ENCODE results near the gene SPATA31C2. TPM values are rescaled to one million over a fixed set of nuclear protein-coding genes. Genes with fewer than 3 reads are reported as not detected.
"Not testable (repeated sequence)": the region's sequence is repeated elsewhere in the genome, so short reads cannot be mapped to it uniquely, and the experiment has no call there.

Gene SPATA31C2
- total and polyA plus RNA-seq, 12 donors, result not detected

GRCh38 chr9:88161144-88161543, 22.9 kb upstream of the SPATA31C2 start:
- intact Hi-C loops (cut with DNase I), result no loop called here
- Histone ChIP-seq H3K9me3 (replicated peaks in 1 of 3) (no peaks in the 10 kb centered on the region), H3K4me3 (no peak overlapping the region), H3K27me3 (peaks cover 10% of the 10 kb centered on the region), H3K4me1 (replicated peaks in 1 of 2) (no peaks in the 10 kb centered on the region), H3K36me3 (replicated peaks in 1 of 2) (no peaks in the 10 kb centered on the region), H3K27ac (no peak overlapping the region)
- WGBS, 4 donors, result 72 to 78% (median 77%) methylated on average over 6 of the region's 6 CpGs
- no peak for DNase-seq
- TF ChIP-seq CTCF (IDR thresholded peaks at IDR 0.05), result no peak
- TF ChIP-seq POLR2A (IDR thresholded peaks at IDR 0.05), result no peak

GRCh38 chr9:88143957-88144625, 5.8 kb upstream of the SPATA31C2 start:
- H3K27me3 ChIP-seq, result no peaks in the 10 kb centered on the region
- no peaks in the 10 kb centered on the region for H3K36me3 ChIP-seq (replicated peaks in 1 of 2)
- intact Hi-C loops (cut with DNase I), result no loop called here
- TF ChIP-seq CTCF (IDR thresholded peaks at IDR 0.05) (no peak), POLR2A (IDR thresholded peaks at IDR 0.05) (no peak)
- H3K4me3 ChIP-seq, result no peak overlapping the region
- no peak for DNase-seq
- H3K9me3 ChIP-seq (replicated peaks in 1 of 3), result no peaks in the 10 kb centered on the region
- H3K27ac ChIP-seq, result no peak overlapping the region
- 66 to 89% (median 86%) methylated on average over 6 of the region's 6 CpGs for whole genome bisulfite sequencing, 4 donors
- no peaks in the 10 kb centered on the region for H3K4me1 ChIP-seq (replicated peaks in 1 of 2)

DNA sequence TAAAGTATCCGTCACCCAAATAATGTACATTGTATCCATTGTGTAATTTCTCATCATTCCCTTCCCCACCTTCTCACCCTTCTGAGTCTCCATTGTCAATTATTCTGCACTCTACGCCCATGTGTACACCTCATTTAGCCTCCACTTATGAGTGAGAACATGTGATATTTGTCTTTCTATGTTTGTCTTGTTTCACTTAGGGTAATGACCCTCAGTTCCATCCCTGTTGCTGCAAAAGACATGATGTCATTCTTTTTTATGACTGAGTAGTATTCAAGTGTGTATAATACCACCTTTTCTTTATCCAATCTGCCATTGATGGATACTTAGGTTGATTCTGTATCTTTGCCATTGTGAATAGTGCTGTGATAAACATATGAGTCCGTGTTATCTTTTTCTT, 4.9 kb upstream of the SPATA31C2 start:
- H3K27ac ChIP-seq, result no peak overlapping the region
- DNase-seq, result no peak
- WGBS, 4 donors, result 80 to 93% (median 89%) methylated on average over 3 of the region's 3 CpGs
- H3K36me3 ChIP-seq (replicated peaks in 1 of 2), result no peaks in the 10 kb centered on the region
- no peaks in the 10 kb centered on the region for H3K27me3 ChIP-seq
- no peaks in the 10 kb centered on the region for H3K4me1 ChIP-seq (replicated peaks in 1 of 2)
- no peaks in the 10 kb centered on the region for H3K9me3 ChIP-seq (replicated peaks in 1 of 3)
- no peak overlapping the region for H3K4me3 ChIP-seq
- no peak for TF ChIP-seq POLR2A (IDR thresholded peaks at IDR 0.05)
- no peak for TF ChIP-seq CTCF (IDR thresholded peaks at IDR 0.05)
- intact Hi-C loops (cut with DNase I), result no loop called here

GRCh38 chr9:88133552-88133951, 4.7 kb downstream of the SPATA31C2 start:
- intact Hi-C loops (cut with DNase I); H3K4me3 ChIP-seq; H3K36me3 ChIP-seq (replicated peaks in 1 of 2); H3K27ac ChIP-seq; H3K4me1 ChIP-seq (replicated peaks in 1 of 2); DNase-seq; H3K27me3 ChIP-seq; H3K9me3 ChIP-seq (replicated peaks in 1 of 3): not testable (repeated sequence)
- 38 to 66% (median 46%) methylated on average over 9 to 12 of the region's 12 CpGs for WGBS, 4 donors

- WGBS, 4 donors, result 77 to 90% (median 81%) methylated on average over 3 to 9 of the region's 9 CpGs
Observed at GRCh38 chr9:88129556-88129955, 8.7 kb downstream of the SPATA31C2 start.

DNA sequence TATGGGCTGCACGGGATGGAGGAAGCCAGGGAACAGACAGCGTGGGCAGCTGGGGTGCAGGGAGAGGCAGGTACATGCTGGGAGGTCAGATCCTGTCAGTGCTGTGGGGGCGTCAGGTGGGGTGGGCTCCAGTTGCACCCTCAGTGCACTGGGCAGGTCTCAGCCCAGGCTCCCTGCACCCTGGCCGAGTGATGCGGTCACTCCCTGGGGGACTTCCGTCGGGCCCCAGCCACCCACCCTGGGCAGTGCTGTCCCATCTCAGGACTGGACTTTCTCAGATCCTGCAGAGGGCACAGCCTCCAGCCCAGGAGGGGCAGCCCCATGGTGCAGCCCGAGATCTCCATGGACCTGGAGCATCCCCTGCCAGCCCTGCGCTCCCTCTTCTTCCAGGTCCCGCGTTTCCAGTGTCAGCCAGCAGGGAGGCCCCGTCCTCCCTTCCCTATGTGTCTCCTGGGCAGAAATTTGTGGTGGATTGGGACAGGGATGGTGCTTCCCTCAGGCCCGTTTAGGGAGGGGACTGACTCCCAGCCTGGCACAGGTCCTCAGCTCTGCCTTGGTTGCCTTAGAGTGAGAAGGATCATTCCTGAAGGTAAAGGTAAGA, 10.5 kb downstream of the SPATA31C2 start:
- H3K4me3 ChIP-seq; H3K27ac ChIP-seq; intact Hi-C loops (cut with DNase I); H3K9me3 ChIP-seq (replicated peaks in 1 of 3); H3K36me3 ChIP-seq (replicated peaks in 1 of 2); DNase-seq; H3K27me3 ChIP-seq; H3K4me1 ChIP-seq (replicated peaks in 1 of 2): not testable (repeated sequence)
- WGBS, 4 donors, result 92 to 100% (median 95%) methylated on average over 4 to 13 of the region's 13 CpGs

More at GRCh38 chr9:88129556-88129955, 8.7 kb downstream of the SPATA31C2 start:
- H3K27ac ChIP-seq; H3K36me3 ChIP-seq (replicated peaks in 1 of 2); intact Hi-C loops (cut with DNase I); H3K4me3 ChIP-seq; H3K9me3 ChIP-seq (replicated peaks in 1 of 3); H3K4me1 ChIP-seq (replicated peaks in 1 of 2); H3K27me3 ChIP-seq; DNase-seq: not testable (repeated sequence)

GRCh38 chr9:88123413-88123812, 14.9 kb downstream of the SPATA31C2 start:
- H3K4me3 ChIP-seq; DNase-seq; H3K27ac ChIP-seq; H3K4me1 ChIP-seq (replicated peaks in 1 of 2); H3K27me3 ChIP-seq; H3K36me3 ChIP-seq (replicated peaks in 1 of 2); intact Hi-C loops (cut with DNase I); H3K9me3 ChIP-seq (replicated peaks in 1 of 3): not testable (repeated sequence)

DNA sequence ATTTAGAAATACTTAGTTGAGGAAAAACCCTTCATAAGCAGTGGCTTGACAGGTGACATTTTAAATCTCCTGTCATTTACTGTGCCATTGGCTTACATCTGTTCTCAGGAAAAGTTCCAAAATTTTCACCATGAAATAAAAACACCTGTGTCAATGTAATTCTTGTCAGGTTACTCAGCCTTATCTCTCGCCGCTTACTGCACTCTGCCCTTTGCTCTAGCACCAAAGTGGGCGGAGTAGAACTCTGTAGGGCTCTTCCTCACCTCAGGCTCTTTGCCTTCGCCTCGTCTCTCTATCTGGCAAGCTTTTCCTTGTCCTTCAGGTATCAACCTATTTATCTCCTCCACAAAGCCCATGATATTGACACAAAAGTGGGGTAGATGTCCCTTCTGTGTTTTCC, 20.2 kb downstream of the SPATA31C2 start:
- not testable (repeated sequence) for H3K4me3 ChIP-seq
- 74 to 84% (median 81%) methylated on average over 5 of the region's 5 CpGs for WGBS, 4 donors

More for the DNA sequence above, 20.2 kb downstream of the SPATA31C2 start:
- H3K27me3 ChIP-seq; H3K9me3 ChIP-seq (replicated peaks in 1 of 3); H3K27ac ChIP-seq; H3K36me3 ChIP-seq (replicated peaks in 1 of 2); H3K4me1 ChIP-seq (replicated peaks in 1 of 2); DNase-seq; intact Hi-C loops (cut with DNase I): not testable (repeated sequence)

Data from adrenal gland (tissue), 12 donors.